Hepatocyte (in vitro differentiated cells): ENCODE data around the gene FCER1A.

ENCODE experiments used
- CTCF ChIP-seq: fragments of 200-600 bp; sonication (generic); IDR thresholded peaks from 2 replicates; pipeline ENCODE4 v1.5.1; 2016; ENCODE audit warnings: antibody characterized with exemption, mild to moderate bottlenecking; ENCODE audit not compliant: poor library complexity
- EZH2 ChIP-seq: fragments of 200-600 bp; sonication (generic); IDR thresholded peaks from 2 replicates; pipeline ENCODE4 v1.6.1; 2016; ENCODE audit warnings: antibody characterized with exemption, mild to moderate bottlenecking, borderline replicate concordance
- EZH2phosphoT487 ChIP-seq: fragments of 200-600 bp; sonication (generic); IDR thresholded peaks from one replicate; pipeline ENCODE4 v1.6.1; 2018; ENCODE audit warnings: antibody characterized with exemption, mild to moderate bottlenecking, low read depth, moderate library complexity; ENCODE audit not compliant: unreplicated experiment, severe bottlenecking

DNA sequence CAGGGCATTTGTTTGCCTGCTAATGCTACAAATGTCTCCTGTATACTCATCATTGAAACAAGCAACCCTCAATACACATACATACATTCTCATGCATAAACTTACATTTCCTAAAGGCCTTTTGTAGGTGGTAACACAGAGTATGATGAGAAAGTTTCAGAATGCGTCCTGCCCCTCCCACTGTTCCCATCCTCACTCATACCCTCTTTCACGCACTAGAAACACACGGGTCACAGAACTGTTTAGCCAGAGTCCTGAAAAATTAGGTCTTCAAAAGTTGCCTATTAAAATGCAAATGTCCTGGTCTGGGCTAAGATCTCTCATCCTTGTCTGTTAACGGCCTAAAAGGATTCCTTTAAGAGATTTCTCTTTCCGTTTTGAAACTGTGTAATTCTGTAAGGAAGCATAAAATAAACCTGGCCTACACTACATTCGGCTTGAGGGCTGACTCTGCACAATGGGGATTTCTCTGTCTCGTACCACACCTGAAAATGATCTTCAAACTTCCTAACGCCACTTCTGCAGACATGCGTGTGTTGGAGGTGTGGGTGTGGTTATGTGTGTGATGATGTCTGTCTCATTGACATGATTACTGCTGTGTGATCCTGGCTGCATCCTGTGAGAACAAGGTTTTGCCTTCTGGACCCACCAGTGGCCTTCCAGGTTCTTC is 5.3 kb upstream of the FCER1A start:
- TF ChIP-seq CTCF (no peak), EZH2 (no peak), EZH2phosphoT487 (no peak)
